ENCODE data around the gene CLIC6.

The CLIC6 gene

GRCh38 chr21:34730194-34730593 lies 61.4 kb downstream of the CLIC6 start:
- DNase-seq: no peak

- DNase-seq: no peak
Observed at GRCh38 chr21:34730756-34731445, 62.1 kb downstream of the CLIC6 start.

GRCh38 chr21:34732388-34732821 lies 63.6 kb downstream of the CLIC6 start:
- no peak for DNase-seq

- DNase-seq: no peak
Observed at GRCh38 chr21:34733852-34734251, 65.1 kb downstream of the CLIC6 start.

- DNase-seq: no peak
Observed at GRCh38 chr21:34734696-34735095, 65.9 kb downstream of the CLIC6 start.

- no peak for DNase-seq
Observed at GRCh38 chr21:34736116-34736874, 67.5 kb downstream of the CLIC6 start.

- DNase-seq: no peak
Observed at GRCh38 chr21:34737115-34737514, 68.3 kb downstream of the CLIC6 start.

- no peak for DNase-seq
Observed at GRCh38 chr21:34740198-34740597, 71.4 kb downstream of the CLIC6 start.

GRCh38 chr21:34743285-34743684 lies 74.5 kb downstream of the CLIC6 start:
- no peak for DNase-seq

GRCh38 chr21:34743831-34744230 lies 75.0 kb downstream of the CLIC6 start:
- no peak for DNase-seq

- no peak for DNase-seq
Observed at GRCh38 chr21:34744801-34745200, 76.0 kb downstream of the CLIC6 start.

GRCh38 chr21:34745557-34746255 lies 76.9 kb downstream of the CLIC6 start:
- peak; percentile 83 for DNase-seq

GRCh38 chr21:34748862-34749261 lies 80.1 kb downstream of the CLIC6 start:
- no peak for DNase-seq

- DNase-seq: no peak
Observed at GRCh38 chr21:34754690-34755647, 86.2 kb downstream of the CLIC6 start.

- no peak for DNase-seq
Observed at GRCh38 chr21:34761758-34762330, 93.0 kb downstream of the CLIC6 start.

GRCh38 chr21:34762786-34763185 lies 94.0 kb downstream of the CLIC6 start:
- no peak for DNase-seq

- no peak for DNase-seq
Observed at GRCh38 chr21:34764715-34765284, 96.0 kb downstream of the CLIC6 start.

- no peak for DNase-seq
Observed at GRCh38 chr21:34765619-34766018, 96.8 kb downstream of the CLIC6 start.

GRCh38 chr21:34766862-34767261 lies 98.1 kb downstream of the CLIC6 start:
- no peak for DNase-seq
